Heart left ventricle (tissue), 16 donors: ENCODE data around the gene PTPRN2. TPM values are rescaled to one million over a fixed set of nuclear protein-coding genes. Genes with fewer than 3 reads are reported as not detected.

Source experiments
- ATAC-seq, 4 donors: fragments of 200-7000 bp; cut with Tn5 transposase; one replicate each; pipeline ENCODE4 v1.9.1; 2020 to 2022; ENCODE audit warnings: moderate library complexity in 4 of 4, mild to moderate bottlenecking in 3 of 4, moderate number of reproducible peaks in 1 of 4
- DNase-seq, 5 donors: peaks; one replicate each; pipeline ENCODE4 v3.0.0-alpha.2; 2020
- H3K27ac ChIP-seq, 12 donors: fragments of 200-600 bp; sonication (generic) in 4 of 12; one replicate each; pipeline versions ENCODE4 v1.5.0 to v1.8.0; 2016 to 2022; ENCODE audit warnings: mild to moderate bottlenecking in 2 of 12
- H3K27me3 ChIP-seq, 9 donors: fragments of 200-600 bp; sonication (generic) in 2 of 9; one replicate each; pipeline versions ENCODE4 v1.5.1 to v1.8.0; 2016 to 2022; ENCODE audit warnings: mild to moderate bottlenecking in 3 of 9
- H3K36me3 ChIP-seq, 9 donors: fragments of 200-600 bp; sonication (generic) in 2 of 9; one replicate each; pipeline versions ENCODE4 v1.5.0 to v1.8.0; 2018 to 2022; ENCODE audit warnings: mild to moderate bottlenecking in 2 of 9
- H3K4me1 ChIP-seq, 12 donors: fragments of 200-600 bp; sonication (generic) in 4 of 12; one replicate each; pipeline versions ENCODE4 v1.5.0 to v1.8.0; 2016 to 2022; ENCODE audit warnings: mild to moderate bottlenecking in 3 of 12
- H3K4me3 ChIP-seq, 12 donors: fragments of 200-600 bp; sonication (generic) in 4 of 12; one replicate each; pipeline versions ENCODE4 v1.5.0 to v1.8.0; 2017 to 2022; ENCODE audit warnings: mild to moderate bottlenecking in 9 of 12, moderate library complexity in 4 of 12
- H3K9me3 ChIP-seq, 12 donors: fragments of 200-600 bp; sonication (generic) in 4 of 12; one replicate each; pipeline versions ENCODE4 v1.5.0 to v1.8.0; 2016 to 2022; ENCODE audit warnings: mild to moderate bottlenecking in 1 of 12
- CTCF ChIP-seq, 12 donors: fragments of 200-600 bp; sonication (generic) in 4 of 12; IDR thresholded peaks; one replicate each; pipeline versions ENCODE4 v1.5.0 to v1.8.0; 2018 to 2022; ENCODE audit warnings: antibody characterized with exemption in 12 of 12, mild to moderate bottlenecking in 5 of 12
- POLR2A ChIP-seq, 2 donors: fragments of 450-650 bp; IDR thresholded peaks; one replicate each; pipeline ENCODE4 v1.6.1; 2017; ENCODE audit warnings: antibody characterized with exemption in 2 of 2, mild to moderate bottlenecking in 2 of 2, moderate library complexity in 2 of 2
- WGBS, 4 donors: extraction: QIAGEN DNeasy Blood & Tissue Kit in 2 of 4; methylation state at CpG; one replicate each; pipeline versions ENCODE4 v1.1.5 to v1.1.7; 2013 to 2018; 5-methylcytosine and 5-hydroxymethylcytosine counted together
- intact Hi-C, 10 donors: fragments of 100-400 bp; cut with DNase I; formaldehyde crosslinking; loops; one replicate each; pipeline versions ENCODE4 v1.11.1 to v1.14.2; 2022
- polyA plus RNA-seq, 2 donors: library from polyadenylated mRNA; stranded (reverse); fragments of 200-250 nt; gene quantifications; one replicate each; pipeline ENCODE4 v1.2.3, GENCODE V29; 2013
- total RNA-seq, 9 donors: library from RNA; depleted of rRNA in 2 of 9; stranded (reverse); fragments of >200 nt in 2 of 9; fragmentation: NEBNext Ultra II Directional in 3 of 9; extraction: Animal tissue kit (Norgen Biotek cat#: 25700) in 3 of 9; gene quantifications; one replicate each; pipeline versions ENCODE4 v1.1.0 to v1.2.4, GENCODE V29; 2016 to 2023
- donor health status: ischemic (EF 13 %, LVEDD 7.1; RV severe dilation, severe dysfunction).
- donor health status: healthy with polysubstance abuse.
- donor health status: DM: no; HTN: yes; CAD: no.
- donor health status: DM: no; HTN: no; CAD: no.
- donor health status: ischemic (EF 25% LVEDD 6.9; RV normal size, moderate dysfunction).
- donor health status: ischemic (EF 25% LVEDD 5.7; RV mildly dilated, moderate dysfunction).
- donor health status: healthy.
- donor health status: DM: yes; HTN: yes; CAD: no.
- donor health status: ischemic (EF 35%, LVEDD 5.7; RV mildly dilated, moderate dysfunction).
- donor health status: nonischemic (EF 11% LVEDD 7.7; RV severe dilation, severe dysfunction).
- donor health status: DM: yes; HTN: yes; CAD: no.
- donor health status: PGD.
- donor health status: ischemic (EF 29% LVEDD 5.4; RV normal size, mild dysfunction).
- donor health status: nonischemic (EF 23%, LVEDD 6.1; RV moderate dilation, normal function).

PTPRN2 gene
- total and polyA plus RNA-seq, 11 donors, result 0.61 to 2.3 (median 1.3) TPM

DNA sequence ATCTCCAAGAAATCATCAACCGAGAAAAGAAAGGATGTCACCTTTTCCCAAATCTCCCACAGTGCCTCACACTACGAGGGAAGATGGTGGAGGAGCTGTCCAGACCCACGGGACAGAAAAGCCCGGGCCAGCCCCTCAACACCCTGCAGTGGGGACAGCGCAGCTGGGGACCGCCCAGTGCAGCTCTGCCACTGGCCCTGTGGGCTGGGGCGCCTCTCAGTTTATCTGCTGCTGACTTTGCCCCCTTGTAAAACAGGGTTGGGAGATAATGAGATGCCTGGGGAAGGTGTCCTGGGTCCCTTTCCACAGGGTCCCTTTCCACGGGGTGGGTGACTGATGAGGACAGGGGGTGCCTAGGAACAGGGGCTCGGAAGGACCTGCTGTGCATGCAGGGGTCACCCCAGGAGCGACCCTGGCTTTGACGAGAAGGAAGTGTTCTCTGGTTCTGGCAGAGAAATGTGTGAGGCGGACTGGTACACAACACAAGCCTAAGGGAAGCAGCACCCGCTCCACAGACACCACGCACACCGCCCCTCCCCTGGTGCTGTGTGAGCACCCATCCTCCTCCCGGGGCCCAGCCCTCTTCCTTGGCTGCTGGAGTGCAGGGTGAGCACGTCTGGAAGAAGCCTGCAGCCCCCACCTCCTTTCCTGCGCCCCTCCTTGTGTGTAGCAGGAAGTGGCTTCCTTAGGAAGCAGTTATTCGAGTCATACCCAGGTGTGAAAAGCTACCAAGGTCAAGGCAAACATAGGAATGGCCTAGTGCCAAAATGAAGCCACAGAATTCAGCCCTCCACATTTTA lies 911.0 kb downstream of the PTPRN2 start:
- intact Hi-C loops, result no loop called here
- no peak overlapping the region for H3K4me3 ChIP-seq
- peaks cover 3 to 86% (median 28%) of the 10 kb centered on the region in 9 donors for H3K27me3 ChIP-seq
- WGBS, 4 donors, result 70 to 77% (median 73%) methylated on average over 15 to 19 of the region's 19 CpGs
- ATAC-seq (no peak), DNase-seq (no peak)
- peaks cover 0 to under 1% (median 0%) of the 10 kb centered on the region in 9 donors for H3K36me3 ChIP-seq
- no peaks in the 10 kb centered on the region for H3K4me1 ChIP-seq
- no peak overlapping the region for H3K27ac ChIP-seq
- no peak for TF ChIP-seq CTCF (IDR thresholded peaks at IDR 0.05)
- no peak for TF ChIP-seq POLR2A (IDR thresholded peaks at IDR 0.05)
- H3K9me3 ChIP-seq, result no peaks in the 10 kb centered on the region

DNA sequence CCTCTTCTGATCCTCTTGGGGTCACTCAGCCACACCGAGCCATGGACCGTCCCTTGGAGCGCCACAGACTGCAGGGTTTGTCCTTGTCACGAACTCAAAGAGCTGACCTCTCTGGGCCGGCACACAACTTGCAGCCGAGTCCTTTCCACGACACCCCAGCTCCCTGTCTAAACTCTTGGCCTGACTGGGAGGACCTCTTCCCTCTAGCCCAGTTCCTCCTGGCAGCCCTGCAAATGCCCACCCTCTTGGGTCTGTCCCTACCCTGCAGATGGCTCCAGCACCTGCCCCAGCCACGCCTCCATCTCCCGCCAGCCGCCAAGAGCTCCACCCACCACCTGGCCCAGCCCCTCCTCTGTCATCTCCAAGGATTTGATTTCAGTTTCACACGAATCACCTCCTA lies 911.6 kb downstream of the PTPRN2 start:
- H3K27me3 ChIP-seq, result peaks cover 0 to 81% (median 28%) of the 10 kb centered on the region in 9 donors
- 84 to 89% (median 87%) methylated on average over 11 of the region's 11 CpGs for WGBS, 4 donors
- no peak overlapping the region for H3K4me3 ChIP-seq
- ATAC-seq, result no peak
- no peaks in the 10 kb centered on the region for H3K4me1 ChIP-seq
- DNase-seq, result no peak
- no peaks in the 10 kb centered on the region for H3K9me3 ChIP-seq
- intact Hi-C loops, result no loop called here
- H3K36me3 ChIP-seq, result no peaks in the 10 kb centered on the region
- H3K27ac ChIP-seq, result no peak overlapping the region
- no peak for TF ChIP-seq POLR2A (IDR thresholded peaks at IDR 0.05)
- no peak for TF ChIP-seq CTCF (IDR thresholded peaks at IDR 0.05)

GRCh38 chr7:157675427-157675927 lies 912.1 kb downstream of the PTPRN2 start:
- WGBS, 4 donors, result 88 to 90% (median 90%) methylated on average over 20 to 21 of the region's 21 CpGs
- DNase-seq, result no peak
- no peak overlapping the region for H3K4me3 ChIP-seq
- H3K4me1 ChIP-seq, result no peaks in the 10 kb centered on the region
- H3K27me3 ChIP-seq, result peaks cover 0 to 75% (median 28%) of the 10 kb centered on the region in 9 donors
- ATAC-seq, result no peak
- no peaks in the 10 kb centered on the region for H3K36me3 ChIP-seq
- intact Hi-C loops, result no loop called here
- H3K27ac ChIP-seq, result no peak overlapping the region
- TF ChIP-seq POLR2A (IDR thresholded peaks at IDR 0.05) (no peak), CTCF (IDR thresholded peaks at IDR 0.05) (no peak)
- no peaks in the 10 kb centered on the region for H3K9me3 ChIP-seq

DNA sequence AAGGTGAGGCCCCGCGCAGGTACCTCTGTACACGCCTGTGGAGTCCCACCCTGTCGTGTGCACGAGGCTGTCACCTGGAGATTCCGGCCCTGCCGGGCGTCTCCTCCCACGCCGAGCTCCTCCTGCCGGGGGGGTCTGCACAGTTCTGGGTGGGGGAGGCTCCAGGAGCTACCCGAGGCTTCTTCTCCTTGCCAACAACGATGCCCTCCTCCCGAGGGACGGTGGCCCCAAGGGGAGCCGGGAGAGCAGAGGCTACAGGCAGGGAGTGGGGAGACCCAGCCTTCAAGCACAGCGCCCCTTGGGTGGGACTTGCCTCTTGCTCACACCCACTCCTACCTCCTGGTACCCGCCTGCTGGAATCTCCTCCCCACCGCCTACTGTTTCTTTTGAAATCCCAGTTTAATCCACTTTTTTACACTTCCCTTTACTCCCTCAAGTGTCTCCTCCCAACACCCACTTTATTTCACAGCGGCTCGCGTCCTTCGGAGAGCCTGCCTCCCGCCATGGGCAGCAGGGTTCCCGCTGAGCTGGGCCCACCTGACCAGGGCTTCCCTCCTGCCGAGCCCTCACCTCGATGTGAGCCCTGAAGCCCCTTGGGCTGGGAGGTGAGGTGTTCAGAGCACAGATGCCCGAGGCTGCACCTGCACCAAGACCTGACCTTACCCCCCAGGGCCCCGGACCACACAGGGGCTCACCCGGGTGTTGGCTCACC lies 912.8 kb downstream of the PTPRN2 start:
- intact Hi-C loops, result no loop called here
- no peak overlapping the region for H3K4me3 ChIP-seq
- H3K36me3 ChIP-seq, result no peaks in the 10 kb centered on the region
- H3K27me3 ChIP-seq, result peaks cover 0 to 75% (median 25%) of the 10 kb centered on the region in 9 donors
- WGBS, 4 donors, result 85 to 91% (median 89%) methylated on average over 24 to 30 of the region's 30 CpGs
- no peak overlapping the region for H3K27ac ChIP-seq
- TF ChIP-seq CTCF (IDR thresholded peaks at IDR 0.05) (no peak), POLR2A (IDR thresholded peaks at IDR 0.05) (no peak)
- H3K4me1 ChIP-seq, result no peaks in the 10 kb centered on the region
- ATAC-seq (no peak), DNase-seq (peak in 1 of 5 donors; percentile 47)
- no peaks in the 10 kb centered on the region for H3K9me3 ChIP-seq
